Body of pancreas (tissue), 4 donors: ENCODE results near the gene DNAJC5G. TPM values are rescaled to one million over a fixed set of nuclear protein-coding genes. Genes with fewer than 3 reads are reported as not detected.
"Not testable (repeated sequence)": the region's sequence is repeated elsewhere in the genome, so short reads cannot be mapped to it uniquely, and the experiment has no call there.

ENCODE experiments used
- ATAC-seq: fragments of 150-250 bp; one replicate; pipeline ENCODE4 v1.9.1; 2016
- DNase-seq, 4 donors: peaks; one replicate each; pipeline ENCODE4 v3.0.0-alpha.2; 2019
- H3K27ac ChIP-seq, 4 donors: fragments of 200-600 bp; sonication (generic); 1 replicate in 3 of 4; 2 replicates in 1 of 4; pipeline versions ENCODE4 v1.5.1 to v1.6.1; 2016 to 2019; ENCODE audit warnings: mild to moderate bottlenecking in 1 of 4, mixed read lengths in 1 of 4, moderate library complexity in 1 of 4
- H3K27me3 ChIP-seq, 2 donors: fragments of 200-600 bp; sonication (generic); one replicate each; pipeline ENCODE4 v1.6.0; 2016; ENCODE audit warnings: mild to moderate bottlenecking in 1 of 2
- H3K36me3 ChIP-seq, 2 donors: fragments of 200-600 bp; sonication (generic); replicated peaks in 1 of 2; 2 replicates each; pipeline ENCODE4 v1.5.1; 2016; ENCODE audit warnings: low read depth in 2 of 2; ENCODE audit not compliant: insufficient read depth in 1 of 2
- H3K4me1 ChIP-seq: fragments of 200-600 bp; sonication (generic); one replicate; pipeline ENCODE4 v1.6.0; 2016
- H3K4me3 ChIP-seq, 2 donors: fragments of 200-600 bp; sonication (generic); 1 replicate in 1 of 2; 2 replicates in 1 of 2; pipeline ENCODE4 v1.5.1; 2016 to 2019
- H3K9me3 ChIP-seq, 3 donors: fragments of 200-600 bp; sonication (generic); 1 replicate in 2 of 3; 2 replicates in 1 of 3; pipeline ENCODE4 v1.5.1; 2016
- POLR2A ChIP-seq, 3 donors: fragments of 450-650 bp; IDR thresholded peaks; one replicate each; pipeline ENCODE4 v1.6.1; 2016; ENCODE audit warnings: antibody characterized with exemption in 3 of 3, mild to moderate bottlenecking in 2 of 3
- WGBS, 2 donors: methylation state at CpG; one replicate each; pipeline ENCODE4 v1.1.5; 2017; 5-methylcytosine and 5-hydroxymethylcytosine counted together
- intact Hi-C: fragments of 100-400 bp; cut with DNase I; formaldehyde crosslinking; loops from one replicate; pipeline ENCODE4 v1.15.1; 2023
- total RNA-seq, 2 donors: library from RNA; depleted of rRNA; stranded (reverse); fragments of >200 nt; gene quantifications; one replicate each; pipeline ENCODE4 v1.1.0, GENCODE V29; 2016
- TF ChIP-seq, protein P1 (sequence below), 7 experiments: fragments of 450-650 bp in 4 of 7; fragments of 200-600 bp in 3 of 7; sonication (generic) in 3 of 7; IDR thresholded peaks; one replicate each; pipeline ENCODE4 v1.5.1; 2016 to 2019; ENCODE audit warnings: antibody characterized with exemption in 7 of 7

DNAJC5G gene
- total RNA-seq, 2 donors from 2014 or later, result 1.3 TPM; not detected in 1

DNA sequence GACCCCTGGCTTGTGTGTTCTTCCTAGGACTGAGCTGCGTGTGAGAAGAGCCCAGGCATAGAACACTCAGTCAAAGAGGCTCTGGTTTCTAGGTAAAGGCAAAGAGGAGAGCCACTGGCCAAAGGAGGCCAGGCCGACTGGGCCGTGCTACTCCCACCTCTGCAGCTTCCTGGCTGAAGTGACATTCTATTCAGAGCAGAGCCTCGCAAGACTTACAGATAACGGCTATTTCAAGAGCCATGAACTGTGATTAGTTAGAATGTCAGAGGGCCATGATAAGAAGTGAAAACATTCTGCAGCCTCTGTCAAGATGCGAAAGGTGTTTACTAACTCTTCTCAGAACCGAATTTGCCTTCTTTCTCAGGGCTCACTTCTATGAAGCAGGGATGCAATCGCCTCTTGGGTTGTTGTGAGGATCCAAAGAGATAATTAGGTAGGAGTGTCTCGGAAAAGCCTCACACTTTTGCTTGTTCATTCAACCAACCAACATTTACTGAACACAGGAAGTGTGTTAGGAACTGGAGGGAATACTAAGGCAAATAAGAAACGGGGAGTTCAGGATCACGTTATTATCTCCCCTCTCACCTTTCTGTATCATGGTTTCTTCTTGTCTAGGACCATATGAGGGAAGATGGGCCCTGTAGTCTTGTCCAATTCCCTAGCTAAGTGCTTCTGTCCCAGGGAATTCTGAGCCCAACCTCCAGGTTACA, 3.4 kb upstream of the DNAJC5G start:
- Histone ChIP-seq H3K27me3 (peaks cover 0 to 4% of the 10 kb centered on the region in 2 donors), H3K4me3 (no peak overlapping the region), H3K27ac (no peak overlapping the region), H3K9me3 (no peaks in the 10 kb centered on the region), H3K36me3 (no peaks in the 10 kb centered on the region), H3K4me1 (no peaks in the 10 kb centered on the region)
- no peak for TF ChIP-seq POLR2A (IDR thresholded peaks at IDR 0.05)
- TF ChIP-seq, protein P1, sequence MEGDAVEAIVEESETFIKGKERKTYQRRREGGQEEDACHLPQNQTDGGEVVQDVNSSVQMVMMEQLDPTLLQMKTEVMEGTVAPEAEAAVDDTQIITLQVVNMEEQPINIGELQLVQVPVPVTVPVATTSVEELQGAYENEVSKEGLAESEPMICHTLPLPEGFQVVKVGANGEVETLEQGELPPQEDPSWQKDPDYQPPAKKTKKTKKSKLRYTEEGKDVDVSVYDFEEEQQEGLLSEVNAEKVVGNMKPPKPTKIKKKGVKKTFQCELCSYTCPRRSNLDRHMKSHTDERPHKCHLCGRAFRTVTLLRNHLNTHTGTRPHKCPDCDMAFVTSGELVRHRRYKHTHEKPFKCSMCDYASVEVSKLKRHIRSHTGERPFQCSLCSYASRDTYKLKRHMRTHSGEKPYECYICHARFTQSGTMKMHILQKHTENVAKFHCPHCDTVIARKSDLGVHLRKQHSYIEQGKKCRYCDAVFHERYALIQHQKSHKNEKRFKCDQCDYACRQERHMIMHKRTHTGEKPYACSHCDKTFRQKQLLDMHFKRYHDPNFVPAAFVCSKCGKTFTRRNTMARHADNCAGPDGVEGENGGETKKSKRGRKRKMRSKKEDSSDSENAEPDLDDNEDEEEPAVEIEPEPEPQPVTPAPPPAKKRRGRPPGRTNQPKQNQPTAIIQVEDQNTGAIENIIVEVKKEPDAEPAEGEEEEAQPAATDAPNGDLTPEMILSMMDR (IDR thresholded peaks at IDR 0.05), result no peak
- no peak for DNase-seq
- no peak for ATAC-seq
- intact Hi-C loops, result loop anchor here (10.0 kb wide), 1 partner anchor 317 kb away; no protein-coding TSS in a partner anchor
- whole genome bisulfite sequencing, 2 donors, result 50 to 57% methylated on average over 11 of the region's 11 CpGs

DNA sequence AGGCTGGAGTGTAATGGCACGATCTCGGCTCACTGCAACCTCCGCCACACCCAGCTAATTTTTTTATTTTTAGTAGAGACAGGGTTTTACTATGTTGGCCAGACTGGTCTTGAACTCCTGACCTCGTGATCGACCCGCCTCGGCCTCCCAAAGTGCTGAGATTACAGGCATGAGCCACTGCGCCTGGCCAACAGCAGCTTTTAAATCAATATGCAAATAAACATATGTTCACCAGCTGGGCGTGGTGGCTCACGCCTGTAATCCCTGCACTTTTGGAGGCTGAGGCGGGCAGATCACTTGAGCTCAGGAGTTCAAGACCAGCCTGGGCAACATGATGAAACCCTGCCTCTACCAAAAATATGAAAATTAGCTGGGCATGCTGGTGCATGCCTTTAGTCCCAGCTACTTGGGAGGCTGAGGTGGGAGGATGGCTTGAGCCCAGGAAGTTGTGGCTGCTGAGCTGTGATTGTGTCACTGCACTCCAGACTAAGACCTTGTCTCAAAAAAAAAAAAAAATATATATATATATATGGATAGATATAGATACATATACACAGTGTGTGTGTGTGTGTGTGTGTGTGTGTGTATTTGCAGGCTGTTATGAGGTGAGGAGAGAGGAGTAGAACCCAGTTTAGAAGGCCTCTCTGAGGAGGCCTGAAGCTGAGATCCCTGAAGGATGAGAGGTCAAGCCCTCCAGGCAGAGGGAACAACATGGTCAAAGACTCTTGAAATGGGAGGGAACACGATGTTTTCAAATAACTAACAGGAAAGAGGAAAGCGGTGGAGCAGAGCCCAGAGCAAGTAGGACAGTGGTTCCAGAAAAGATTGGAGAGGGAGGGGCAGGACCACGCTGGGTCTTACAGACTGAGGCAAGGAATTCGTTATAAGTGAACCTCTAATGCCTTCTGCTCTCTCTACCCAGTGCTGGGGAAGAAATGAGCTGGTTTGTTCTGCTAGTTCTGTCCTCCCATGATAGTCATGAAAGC, 2.4 kb upstream of the DNAJC5G start:
- not testable (repeated sequence) for DNase-seq, H3K4me3 ChIP-seq, H3K36me3 ChIP-seq, H3K4me1 ChIP-seq, H3K9me3 ChIP-seq, H3K27ac ChIP-seq, H3K27me3 ChIP-seq, ATAC-seq
- WGBS, 2 donors, result 62 to 63% methylated on average over 13 to 15 of the region's 15 CpGs
- intact Hi-C loops, result loop anchor here (10.0 kb wide), 1 partner anchor 318 kb away; no protein-coding TSS in a partner anchor

DNA sequence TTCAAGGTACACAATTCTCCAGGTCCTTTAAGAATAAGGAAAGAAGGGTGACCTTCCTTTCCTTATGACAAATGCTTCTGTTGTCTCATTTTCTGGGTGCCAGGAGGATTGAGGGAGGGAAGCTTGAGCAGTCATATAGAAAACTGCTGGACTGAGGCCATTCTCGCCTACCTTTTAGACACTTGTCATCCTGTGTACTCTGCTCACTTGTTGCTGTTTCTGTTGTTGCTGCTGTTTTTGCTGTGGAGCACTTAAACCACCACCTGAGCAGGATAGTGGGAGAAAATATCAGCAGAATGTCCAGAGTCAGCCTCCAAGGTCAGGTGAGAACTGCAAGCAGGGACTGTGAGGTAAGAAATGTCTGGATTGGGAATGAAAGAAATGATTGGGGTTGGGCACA, 2.8 kb downstream of the DNAJC5G start:
- H3K4me3 ChIP-seq, result no peak overlapping the region
- DNase-seq (no peak), ATAC-seq (no peak)
- no peaks in the 10 kb centered on the region for H3K36me3 ChIP-seq
- H3K9me3 ChIP-seq, result no peaks in the 10 kb centered on the region
- no peak overlapping the region for H3K27ac ChIP-seq
- 43 to 46% methylated on average over 1 of the region's 1 CpG for WGBS, 2 donors
- H3K27me3 ChIP-seq, result peaks cover 0 to 4% of the 10 kb centered on the region in 2 donors
- TF ChIP-seq, protein P1 (IDR thresholded peaks at IDR 0.05), result no peak
- TF ChIP-seq POLR2A (IDR thresholded peaks at IDR 0.05), result no peak
- no peaks in the 10 kb centered on the region for H3K4me1 ChIP-seq
- intact Hi-C loops, result loop anchor here (10.0 kb wide), 1 partner anchor 323 kb away; no protein-coding TSS in a partner anchor

DNA sequence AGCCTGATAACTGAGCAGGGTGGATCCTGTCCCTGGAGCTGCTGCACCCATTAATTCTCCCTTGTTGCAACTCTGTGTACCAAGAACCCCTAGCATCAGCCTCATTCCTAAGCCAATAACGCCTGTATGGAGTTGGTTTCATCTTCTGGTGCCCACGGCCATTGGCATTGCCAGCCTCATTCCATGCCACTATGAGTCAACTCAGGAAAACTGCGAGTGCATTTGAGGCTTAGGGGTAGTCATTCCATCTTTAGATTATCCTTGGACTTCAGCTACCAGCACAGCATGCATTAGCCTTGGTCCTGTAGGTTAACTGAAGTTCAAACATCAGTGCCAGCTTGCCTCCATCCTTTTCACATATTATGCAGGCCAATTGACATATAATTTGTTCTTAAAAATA, 5.6 kb downstream of the DNAJC5G start:
- no peak for DNase-seq
- Histone ChIP-seq H3K36me3 (no peaks in the 10 kb centered on the region), H3K9me3 (no peaks in the 10 kb centered on the region), H3K4me3 (no peak overlapping the region), H3K27me3 (peaks cover 0 to 4% of the 10 kb centered on the region in 2 donors), H3K4me1 (no peaks in the 10 kb centered on the region), H3K27ac (no peak overlapping the region)
- TF ChIP-seq, protein P1 (IDR thresholded peaks at IDR 0.05), result no peak
- no peak for TF ChIP-seq POLR2A (IDR thresholded peaks at IDR 0.05)
- WGBS, 2 donors, result 32 to 54% methylated on average over 3 of the region's 3 CpGs
- ATAC-seq, result no peak
- intact Hi-C loops, result loop anchor here (5.0 kb wide), 1 partner anchor 179 kb away; no protein-coding TSS in a partner anchor

DNA sequence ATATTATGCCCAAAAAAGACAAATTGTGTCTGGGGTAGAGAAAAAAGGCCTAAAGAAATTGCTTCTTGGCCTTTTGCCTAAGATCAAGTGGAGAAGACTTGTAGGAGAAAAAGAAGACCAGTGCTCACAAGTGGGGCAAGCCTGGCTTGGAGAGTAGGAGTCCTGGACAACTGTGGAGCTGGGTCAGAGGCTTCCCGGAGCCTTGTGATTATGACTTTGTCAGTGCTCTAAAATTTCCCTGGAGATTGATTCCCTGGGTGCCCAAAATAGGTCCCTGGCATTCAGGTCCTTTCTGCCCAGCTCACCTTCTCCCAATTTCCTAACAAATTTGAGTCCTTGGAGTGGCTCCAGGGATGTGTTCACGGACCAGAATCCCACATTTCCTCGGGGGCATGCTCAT, 6.2 kb downstream of the DNAJC5G start:
- TF ChIP-seq, protein P1 (IDR thresholded peaks at IDR 0.05), result no peak
- no peak for TF ChIP-seq POLR2A (IDR thresholded peaks at IDR 0.05)
- ATAC-seq (no peak), DNase-seq (no peak)
- no peaks in the 10 kb centered on the region for H3K4me1 ChIP-seq
- H3K36me3 ChIP-seq, result no peaks in the 10 kb centered on the region
- no peak overlapping the region for H3K27ac ChIP-seq
- H3K4me3 ChIP-seq, result no peak overlapping the region
- H3K9me3 ChIP-seq, result no peaks in the 10 kb centered on the region
- H3K27me3 ChIP-seq, result peaks cover 0 to 4% of the 10 kb centered on the region in 2 donors
- WGBS, 2 donors, result 49 to 53% methylated on average over 3 of the region's 3 CpGs
- intact Hi-C loops, result loop anchor here (5.0 kb wide), 1 partner anchor 179 kb away; no protein-coding TSS in a partner anchor
